ENCODE results near the gene ABCC4. TPM values are rescaled to one million over a fixed set of nuclear protein-coding genes. Genes with fewer than 3 reads are reported as not detected.

The ABCC4 gene
- total RNA-seq, 1 experiment from 2014 or later = 26.3 TPM

- H3K4me3 ChIP-seq (replicated peaks in 1 of 2; ENCODE audit: low read depth in 1 of 2, low read length in 2 of 2) = no peak overlapping the region
- ChIA-PET POLR2A (no interaction called here), CTCF (interaction anchor here (0.8 kb wide), 1 partner anchor 56 kb away, joined by 6 read pairs; no protein-coding TSS in a partner anchor), RAD21 (ENCODE audit: low non-redundant PET in 1 of 2, low total read pairs in 2 of 2, uncharacterized antibody in 2 of 2, unreplicated experiment in 2 of 2) (no interaction called here)
- no peaks in the 10 kb centered on the region for H3K36me3 ChIP-seq (ENCODE audit: control insufficient read depth in 1 of 2, insufficient read depth in 2 of 2, low read length in 2 of 2)
- H2AFZ ChIP-seq (ENCODE audit: low read depth, low read length, poor library complexity, severe bottlenecking) = peak overlapping the region; percentile 65
- intact Hi-C loops (cut with micrococcal nuclease) = no loop called here
- H3K9me2 ChIP-seq (ENCODE audit: insufficient read depth) = no peaks in the 10 kb centered on the region
- no peak overlapping the region for H3K4me2 ChIP-seq (ENCODE audit: low read length)
- no peak for DNase-seq (ENCODE audit: low read depth, low spot score)
- no peak overlapping the region for H3K9ac ChIP-seq (ENCODE audit: low read length)
- H3K79me2 ChIP-seq (ENCODE audit: insufficient read depth, low read length) = no peaks in the 10 kb centered on the region
- no peaks in the 10 kb centered on the region for H3K9me3 ChIP-seq (ENCODE audit: control insufficient read depth in 1 of 2, insufficient read depth in 1 of 2, low read depth in 1 of 2, low read length in 2 of 2)
- no peaks in the 10 kb centered on the region for H3K27me3 ChIP-seq (ENCODE audit: insufficient read depth, low read length)
- H4K20me1 ChIP-seq (ENCODE audit: insufficient read depth) = no peaks in the 10 kb centered on the region
- ATAC-seq = no peak
- TF ChIP-seq YY1 (IDR thresholded peaks at IDR 0.05; ENCODE audit: extremely low read depth, insufficient replicate concordance, low read depth, low read length) = no peak
- TF ChIP-seq REST (IDR thresholded peaks at IDR 0.05; ENCODE audit: low read depth) = no peak
- TF ChIP-seq CEBPB (IDR thresholded peaks at IDR 0.05; ENCODE audit: low read depth) = no peak
- no peak for TF ChIP-seq ELF1 (IDR thresholded peaks at IDR 0.05; ENCODE audit: borderline replicate concordance, low read depth)
- TF ChIP-seq SRF (IDR thresholded peaks at IDR 0.05; ENCODE audit: low read depth) = no peak
- TF ChIP-seq FOSL1 (IDR thresholded peaks at IDR 0.05; ENCODE audit: low read depth) = no peak
- H3K4me1 ChIP-seq (ENCODE audit: control insufficient read depth in 1 of 2, insufficient read depth in 2 of 2, low read length in 2 of 2) = no peaks in the 10 kb centered on the region; a peak in 1 of 4 replicates
- no TSS peak for BruUV-seq (replicated peaks)
- H3K27ac ChIP-seq (ENCODE audit: low read depth, low read length) = no peak overlapping the region
Measured at GRCh38 chr13:95323930-95324662, 22.8 kb upstream of the ABCC4 start.
